Measurements from ENCODE around the gene HLX.

The HLX gene, protein sequence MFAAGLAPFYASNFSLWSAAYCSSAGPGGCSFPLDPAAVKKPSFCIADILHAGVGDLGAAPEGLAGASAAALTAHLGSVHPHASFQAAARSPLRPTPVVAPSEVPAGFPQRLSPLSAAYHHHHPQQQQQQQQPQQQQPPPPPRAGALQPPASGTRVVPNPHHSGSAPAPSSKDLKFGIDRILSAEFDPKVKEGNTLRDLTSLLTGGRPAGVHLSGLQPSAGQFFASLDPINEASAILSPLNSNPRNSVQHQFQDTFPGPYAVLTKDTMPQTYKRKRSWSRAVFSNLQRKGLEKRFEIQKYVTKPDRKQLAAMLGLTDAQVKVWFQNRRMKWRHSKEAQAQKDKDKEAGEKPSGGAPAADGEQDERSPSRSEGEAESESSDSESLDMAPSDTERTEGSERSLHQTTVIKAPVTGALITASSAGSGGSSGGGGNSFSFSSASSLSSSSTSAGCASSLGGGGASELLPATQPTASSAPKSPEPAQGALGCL

DNA sequence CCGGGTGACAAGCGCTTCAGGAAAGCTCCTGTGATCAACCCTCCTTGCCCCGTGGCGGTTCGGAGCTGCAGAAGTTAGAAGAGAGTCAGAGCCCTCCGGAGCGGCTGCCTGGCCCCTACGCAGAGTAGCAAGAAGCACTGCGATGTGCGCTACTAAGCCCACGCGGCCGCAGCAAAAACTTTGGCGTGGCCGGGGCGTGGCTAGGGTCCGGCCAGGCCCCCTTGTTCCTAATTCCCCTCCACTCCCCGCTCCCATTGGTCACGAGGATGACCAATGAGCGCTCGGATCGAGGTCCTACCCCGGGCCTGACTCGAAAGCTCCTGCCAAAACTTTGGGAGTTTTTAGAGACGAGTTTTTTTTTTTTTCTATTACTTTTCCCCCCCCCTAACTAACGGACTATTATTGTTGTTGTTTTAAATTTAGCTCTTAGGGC is at the start of gene HLX:
TSS of gene HLX (plus strand) at position 368 of the 433 bp plus-strand sequence. CDS start 415 bp downstream, outside the sequence.
- no peak for DNase-seq

DNA sequence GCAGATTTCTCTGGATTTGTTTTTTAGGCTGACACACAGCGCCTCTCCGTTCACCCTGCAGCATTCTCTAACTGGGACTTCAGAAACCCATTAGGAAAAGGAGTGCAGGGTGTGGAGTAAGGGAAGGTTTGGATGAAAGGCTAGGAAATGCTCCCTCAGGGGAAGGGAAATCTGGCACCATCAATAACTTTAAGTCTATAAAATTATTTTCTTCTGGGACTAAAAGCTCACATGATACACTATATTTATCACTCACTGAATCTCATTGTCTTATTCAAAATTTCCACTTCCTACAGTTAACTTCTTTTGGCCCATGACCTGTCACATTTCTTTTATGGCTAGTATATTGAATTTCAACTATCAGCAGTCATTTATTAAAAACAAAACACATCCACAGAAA is 45.8 kb upstream of the HLX start:
- no peak for DNase-seq

DNA sequence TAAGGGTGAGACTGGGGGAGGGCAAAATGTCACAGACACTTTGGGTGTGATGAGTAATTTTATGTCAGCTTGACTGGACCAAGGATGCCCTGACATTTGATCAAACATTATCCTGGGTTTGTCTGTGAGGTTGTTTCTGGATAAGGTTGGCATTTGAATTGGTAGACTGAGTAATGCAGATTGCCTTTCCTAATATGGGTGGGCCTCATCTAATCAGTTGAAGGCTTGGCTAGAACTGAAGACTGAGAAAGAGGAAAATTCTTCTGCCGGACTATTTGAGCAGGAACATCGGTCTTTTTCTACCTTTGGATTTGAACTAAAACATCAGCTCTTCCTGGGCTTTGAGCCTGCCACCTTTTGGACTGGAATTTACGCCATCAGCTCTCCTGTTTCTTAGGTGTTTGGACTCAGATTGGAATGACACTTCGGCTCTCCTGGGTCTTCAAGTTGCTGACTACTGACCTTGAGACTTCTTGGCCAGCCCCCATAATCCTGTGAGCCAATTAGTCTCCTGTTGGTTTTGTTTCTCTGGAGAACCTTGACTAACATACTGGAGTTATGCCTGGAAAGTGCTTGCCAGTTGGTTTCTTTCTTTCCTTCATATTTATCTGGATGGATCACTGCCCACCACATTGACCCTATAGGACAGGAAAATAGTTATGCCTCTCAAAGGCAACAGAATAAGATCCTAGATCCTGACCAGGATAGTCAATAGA is 44.9 kb upstream of the HLX start:
- no peak for DNase-seq

DNA sequence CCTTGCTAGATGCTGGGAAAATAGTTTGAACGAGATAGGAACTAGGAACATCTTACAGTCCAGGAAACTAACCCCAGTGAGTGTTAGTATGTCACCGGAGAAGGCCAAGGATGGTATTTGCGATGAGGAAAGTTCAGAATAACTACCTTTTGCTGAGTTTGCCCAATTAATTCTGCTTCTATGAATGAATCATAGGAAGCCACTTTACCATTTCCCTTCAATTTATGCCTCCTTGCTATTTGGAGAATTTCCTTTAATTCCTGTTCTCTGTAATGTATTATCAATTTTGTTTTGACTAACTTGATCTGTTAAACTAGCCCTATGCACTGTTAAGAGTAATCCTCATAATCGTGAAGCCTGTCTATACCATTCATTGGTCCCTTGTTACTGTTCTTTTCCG is 40.7 kb upstream of the HLX start:
- DNase-seq: no peak

DNA sequence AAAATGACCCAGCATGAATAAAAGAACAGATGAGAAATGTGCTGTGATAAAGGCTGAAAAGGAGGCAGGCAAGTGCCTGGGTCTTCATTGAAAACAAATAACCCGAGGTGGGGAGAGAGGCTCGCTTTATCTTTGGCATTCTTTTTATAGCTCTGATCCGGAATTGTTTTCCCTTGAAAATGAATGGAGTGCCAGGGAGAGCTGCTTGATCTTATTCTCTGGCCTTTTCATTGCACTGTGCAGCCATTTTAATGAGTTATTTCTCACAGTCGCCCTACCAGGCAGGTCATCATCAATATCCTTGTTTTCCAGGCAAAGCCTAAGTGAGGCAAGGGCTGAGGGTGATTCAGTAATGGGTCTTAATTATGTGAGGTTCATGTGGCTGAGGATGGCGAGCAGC is 39.8 kb upstream of the HLX start:
- DNase-seq: no peak

DNA sequence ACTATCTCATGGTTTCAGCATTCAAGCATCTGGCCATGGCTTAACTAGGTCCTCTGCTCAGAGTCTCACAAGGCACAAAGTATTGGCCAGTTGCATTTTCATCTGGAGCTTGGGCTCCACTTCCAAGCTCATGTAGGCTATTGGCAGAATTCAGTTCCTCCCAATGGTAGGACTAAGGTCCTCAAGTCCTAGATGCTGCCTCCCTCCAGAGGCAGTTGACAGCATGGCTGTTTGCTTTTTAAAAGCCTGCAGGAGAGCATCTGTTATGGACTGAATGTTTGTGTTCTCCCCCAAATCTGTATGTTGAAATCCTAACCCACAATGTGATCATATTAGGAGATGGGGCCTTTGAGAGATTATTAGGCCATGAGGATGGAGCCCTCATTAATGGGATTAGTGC is 38.0 kb upstream of the HLX start:
- no peak for DNase-seq

DNA sequence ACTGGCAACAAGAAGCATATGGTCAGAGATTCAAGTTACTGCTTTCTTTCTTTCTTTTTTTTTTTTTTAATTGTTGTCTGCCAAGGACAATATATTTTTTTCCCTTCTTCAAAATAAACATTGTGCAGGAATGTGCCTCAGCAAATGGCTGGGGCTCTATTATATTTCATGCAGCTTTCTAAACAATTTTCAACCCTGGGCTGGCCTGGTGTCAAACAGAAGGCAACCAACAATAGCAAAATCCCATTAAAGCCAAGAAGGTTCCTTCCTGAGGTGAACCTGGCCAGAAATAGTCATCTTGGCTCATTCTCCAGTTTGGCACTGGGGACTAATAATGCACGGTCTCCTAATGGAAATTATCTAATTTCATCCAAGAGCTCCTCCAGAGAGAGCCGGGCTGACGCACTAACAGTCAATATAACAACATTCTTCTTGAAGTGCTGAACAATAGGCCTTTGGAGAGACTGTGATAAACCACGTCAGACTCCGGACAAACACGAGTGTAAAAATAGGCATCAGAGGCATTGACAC is 35.7 kb upstream of the HLX start:
- no peak for DNase-seq

DNA sequence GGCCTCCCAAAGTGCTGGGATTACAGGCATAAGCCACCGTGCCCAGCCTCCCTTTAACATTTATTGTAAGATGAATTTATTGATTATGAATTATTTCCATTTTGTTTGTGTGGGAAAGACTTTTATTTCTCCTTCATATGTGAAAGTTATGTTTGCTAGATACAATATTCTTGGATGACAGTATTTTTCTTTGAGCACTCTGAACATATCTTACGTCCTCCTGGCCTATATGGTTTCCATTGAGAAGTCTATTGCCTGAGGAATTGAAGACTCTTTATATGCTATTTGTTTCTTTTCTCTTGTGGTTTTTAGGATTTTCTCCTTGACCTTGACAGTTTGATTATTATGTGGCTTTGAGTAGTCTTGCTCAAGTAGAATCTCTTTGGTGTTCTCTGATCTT is 26.8 kb upstream of the HLX start:
- DNase-seq: no peak

DNA sequence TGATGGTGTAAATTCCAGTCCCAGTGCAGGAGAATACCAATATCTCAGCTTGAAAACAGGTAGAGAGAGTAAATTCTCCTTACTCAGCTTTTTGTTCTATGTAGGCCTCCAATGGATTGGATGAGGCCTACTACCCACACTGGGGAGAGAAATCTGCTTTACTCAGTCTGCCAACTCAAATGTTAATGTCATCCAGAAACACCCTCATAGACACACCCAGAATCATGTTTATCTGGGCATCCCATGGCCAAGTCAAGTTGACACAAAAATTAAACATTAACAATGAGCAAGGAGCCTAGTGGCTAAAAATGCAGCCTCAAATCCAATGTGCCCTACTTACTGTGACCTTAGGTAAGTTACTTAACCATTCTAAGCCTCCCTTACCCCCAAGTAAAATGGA is 6.9 kb upstream of the HLX start:
- DNase-seq: no peak

DNA sequence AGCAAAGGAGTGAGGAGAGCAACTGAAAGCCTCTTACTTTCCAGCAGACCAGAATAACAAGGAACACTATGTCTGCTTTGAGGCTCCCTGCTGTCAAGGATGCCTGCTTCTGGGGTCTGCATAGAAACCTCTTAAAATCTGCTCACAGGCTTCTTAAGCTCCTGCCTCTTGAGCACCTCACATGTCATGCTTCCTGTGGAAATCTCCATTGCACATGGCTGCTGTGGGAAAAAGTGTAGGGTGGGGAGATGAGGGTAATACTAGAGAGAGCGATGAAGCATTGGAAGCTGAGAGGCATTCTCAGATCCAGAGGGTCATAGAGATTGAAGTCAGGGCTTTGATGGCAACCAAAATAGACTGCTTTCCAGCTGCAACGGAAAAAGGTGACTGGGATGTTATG is 6.2 kb upstream of the HLX start:
- DNase-seq: no peak

DNA sequence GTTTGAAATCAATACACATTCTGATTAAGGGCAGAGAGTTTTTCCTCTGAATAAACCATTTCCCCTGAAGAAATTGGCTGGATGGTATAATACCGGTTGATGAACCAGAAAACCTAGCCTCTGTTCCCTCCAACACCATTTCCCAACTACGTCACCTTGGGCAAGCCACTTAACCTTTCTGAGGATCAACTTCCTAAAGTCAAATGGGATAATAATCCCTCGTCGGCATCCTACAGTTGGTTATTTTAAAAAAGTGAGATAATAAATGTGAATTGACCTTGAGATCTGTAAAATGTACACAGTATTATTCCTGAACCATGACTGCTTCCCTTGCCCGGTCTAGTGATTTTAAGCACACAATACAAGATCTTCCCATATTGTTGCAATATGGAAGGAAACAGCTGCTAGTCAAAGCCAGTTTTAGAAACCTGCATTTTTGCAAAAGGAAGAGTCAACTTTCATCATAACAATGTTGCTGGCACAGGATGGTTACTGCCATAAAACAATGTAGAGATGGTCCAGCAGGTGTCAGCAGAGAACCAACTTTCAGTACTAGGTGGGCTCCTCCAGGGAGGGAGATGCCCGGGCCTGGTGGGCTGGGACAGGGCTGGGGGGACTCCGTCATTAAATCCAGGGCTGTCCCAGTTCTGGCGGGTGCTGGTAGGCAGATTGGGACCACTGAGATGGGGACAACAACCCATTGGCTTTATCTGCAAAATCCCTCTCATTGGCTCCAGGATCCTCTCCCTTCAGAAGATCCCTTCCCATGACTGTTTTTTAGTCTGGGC is 5.2 kb upstream of the HLX start:
- DNase-seq: no peak

DNA sequence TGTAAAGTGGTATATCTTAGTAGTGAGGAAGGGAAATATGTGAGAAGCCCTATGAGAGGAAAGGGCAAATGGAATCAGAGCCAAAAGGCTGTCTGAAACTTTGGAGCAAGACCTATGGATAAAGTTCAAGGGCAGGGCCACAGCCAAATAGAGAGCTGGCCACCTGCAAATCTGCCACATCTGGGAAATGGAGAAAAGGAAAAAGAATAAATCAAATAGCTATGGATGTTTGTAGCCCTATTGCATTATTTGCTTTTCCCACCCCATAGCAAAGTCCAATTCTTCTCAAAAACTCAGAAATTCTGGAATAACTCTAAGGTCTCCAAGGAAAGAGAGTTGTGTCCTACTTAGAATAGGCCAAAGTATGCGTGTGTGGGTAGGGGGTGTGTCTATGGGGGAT is 4.0 kb upstream of the HLX start:
- DNase-seq: no peak

DNA sequence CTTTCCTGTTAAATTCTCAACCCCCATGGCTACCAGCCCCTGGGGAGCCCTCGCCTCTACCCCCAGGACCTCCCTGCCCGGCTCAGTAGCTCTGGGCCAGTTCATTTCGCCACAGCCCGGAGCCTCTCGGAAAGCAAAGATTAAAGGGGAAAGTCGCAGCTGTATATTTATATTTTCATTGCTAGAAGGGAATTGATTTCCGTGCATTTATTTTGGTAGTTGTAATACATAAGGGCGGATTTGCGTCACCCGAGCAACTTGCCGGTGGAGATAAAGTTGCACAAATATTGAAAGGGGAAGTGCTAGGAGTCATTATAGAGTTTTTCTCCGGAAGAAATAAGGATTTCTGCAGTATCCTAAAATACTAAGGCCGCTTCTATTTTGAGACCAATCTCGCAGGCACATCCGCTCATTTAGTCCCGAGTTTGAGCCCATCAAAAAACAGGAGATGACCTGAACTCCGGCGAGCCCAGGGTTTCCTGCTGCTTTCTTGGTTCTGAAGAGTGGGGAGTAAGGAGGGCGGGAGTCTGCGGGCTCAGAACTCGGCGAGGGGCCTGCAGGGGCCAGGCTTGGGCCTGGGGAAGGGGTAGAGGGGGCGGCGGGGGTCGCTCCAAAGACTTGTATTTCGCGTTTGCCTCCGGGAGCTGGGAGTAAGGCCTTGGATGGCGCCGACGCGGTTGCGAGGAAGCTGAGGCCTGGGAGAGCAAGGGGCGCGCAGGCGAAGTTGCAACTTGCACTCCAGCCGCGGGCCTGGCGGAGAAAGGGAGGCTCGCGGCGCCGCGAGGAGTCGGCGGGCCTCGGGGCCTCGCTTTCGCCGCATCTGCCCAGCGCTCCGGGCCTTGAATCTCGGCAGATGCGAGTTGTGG is 2.5 kb upstream of the HLX start:
- DNase-seq: no peak

DNA sequence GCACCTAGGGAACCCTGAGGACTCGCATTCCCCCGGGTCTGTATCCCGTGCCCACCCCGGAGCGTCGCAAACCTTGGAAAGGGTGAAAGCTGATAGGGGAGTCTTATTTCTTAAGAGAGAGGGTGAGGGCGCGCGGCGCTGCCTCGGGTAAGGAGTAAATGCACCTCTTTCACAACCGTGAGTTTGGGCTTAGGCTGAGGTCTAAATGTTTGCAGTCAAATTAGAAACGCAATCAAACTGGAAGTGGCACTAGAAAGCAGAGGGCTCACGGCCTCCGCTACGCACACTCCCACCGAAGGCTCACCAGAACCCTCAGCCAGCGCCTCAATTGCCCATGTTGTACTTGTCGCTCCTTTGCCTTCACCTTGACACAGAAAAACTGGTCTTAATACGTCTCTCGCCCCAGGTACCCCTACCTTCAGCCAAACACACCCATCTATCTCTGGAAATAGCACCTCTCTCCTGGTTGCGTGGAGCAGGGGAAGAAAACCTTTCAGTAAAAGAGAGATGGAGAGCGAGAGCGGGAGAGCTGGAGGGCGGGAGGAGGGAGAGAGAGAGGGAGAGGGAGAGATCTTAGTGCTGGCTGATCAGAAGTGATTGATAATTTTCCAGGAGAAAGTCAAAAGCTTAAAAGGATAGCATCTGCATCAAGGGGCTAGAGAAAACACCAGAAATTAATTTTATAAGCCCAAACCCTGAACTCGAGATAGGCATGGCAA is 1.7 kb upstream of the HLX start:
- no peak for DNase-seq

DNA sequence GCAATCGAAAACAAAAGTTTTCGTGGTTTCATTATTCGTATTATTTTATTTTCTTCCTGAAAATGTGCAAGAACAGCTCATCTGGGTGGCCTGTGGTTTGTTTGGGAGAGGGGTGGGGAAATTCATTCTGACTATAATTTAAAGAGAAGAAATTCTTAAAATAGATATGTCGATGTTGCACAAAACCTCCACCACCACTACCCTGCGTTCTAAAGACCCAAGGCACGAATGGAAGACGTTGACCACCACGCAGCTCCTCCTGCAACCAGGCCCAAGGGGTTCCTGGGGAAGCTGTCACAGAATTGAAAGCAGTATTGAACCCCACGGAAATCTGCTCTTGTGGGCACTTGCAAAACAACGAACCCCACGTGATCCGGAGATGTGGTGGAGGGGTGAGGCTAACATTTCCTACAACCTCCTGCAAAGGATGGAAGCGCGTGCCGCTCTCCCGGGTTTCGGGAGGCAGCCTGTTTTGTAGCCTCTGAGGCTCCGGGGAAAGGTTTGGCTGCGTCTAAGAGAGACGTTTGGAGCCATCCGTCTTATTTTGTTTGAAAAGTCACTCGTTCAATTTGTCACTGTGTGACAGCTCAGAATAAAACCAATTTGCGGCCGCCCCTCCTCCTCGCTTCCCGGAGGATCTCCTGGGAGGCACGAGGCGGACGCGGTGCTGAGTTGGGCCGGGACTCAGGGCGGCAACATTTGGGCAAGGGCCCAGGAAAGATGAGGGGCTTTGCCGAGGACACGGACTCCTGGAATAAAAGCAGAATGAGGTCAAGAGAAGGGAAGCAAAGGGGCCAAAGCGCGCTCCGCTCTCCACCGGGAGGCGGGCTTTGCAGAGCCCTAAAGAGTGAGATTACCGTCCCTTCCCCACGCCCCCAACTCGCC is 810 bp upstream of the HLX start:
- no peak for DNase-seq

DNA sequence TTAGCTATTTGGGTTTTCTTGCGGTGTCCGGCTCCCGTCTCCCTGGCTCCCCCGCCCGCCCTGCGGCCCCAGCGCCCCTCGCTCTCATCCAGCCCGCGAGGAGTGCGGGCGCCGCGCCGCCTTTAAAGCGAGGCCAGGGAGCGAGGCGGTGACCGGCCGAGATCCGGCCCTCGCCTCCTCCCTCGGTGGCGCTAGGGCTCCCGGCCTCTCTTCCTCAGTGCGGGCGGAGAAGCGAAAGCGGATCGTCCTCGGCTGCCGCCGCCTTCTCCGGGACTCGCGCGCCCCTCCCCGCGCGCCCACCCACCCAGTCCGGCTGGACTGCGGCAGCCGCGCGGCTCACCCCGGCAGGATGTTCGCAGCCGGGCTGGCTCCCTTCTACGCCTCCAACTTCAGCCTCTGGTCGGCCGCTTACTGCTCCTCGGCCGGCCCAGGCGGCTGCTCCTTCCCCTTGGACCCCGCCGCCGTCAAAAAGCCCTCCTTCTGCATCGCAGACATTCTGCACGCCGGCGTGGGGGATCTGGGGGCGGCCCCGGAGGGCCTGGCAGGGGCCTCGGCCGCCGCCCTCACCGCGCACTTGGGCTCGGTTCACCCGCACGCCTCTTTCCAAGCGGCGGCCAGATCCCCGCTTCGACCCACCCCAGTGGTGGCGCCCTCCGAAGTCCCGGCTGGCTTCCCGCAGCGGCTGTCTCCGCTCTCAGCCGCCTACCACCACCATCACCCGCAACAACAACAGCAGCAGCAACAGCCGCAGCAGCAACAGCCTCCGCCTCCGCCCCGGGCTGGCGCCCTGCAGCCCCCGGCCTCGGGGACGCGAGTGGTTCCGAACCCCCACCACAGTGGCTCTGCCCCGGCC is 492 bp downstream of the HLX start:
- no peak for DNase-seq

DNA sequence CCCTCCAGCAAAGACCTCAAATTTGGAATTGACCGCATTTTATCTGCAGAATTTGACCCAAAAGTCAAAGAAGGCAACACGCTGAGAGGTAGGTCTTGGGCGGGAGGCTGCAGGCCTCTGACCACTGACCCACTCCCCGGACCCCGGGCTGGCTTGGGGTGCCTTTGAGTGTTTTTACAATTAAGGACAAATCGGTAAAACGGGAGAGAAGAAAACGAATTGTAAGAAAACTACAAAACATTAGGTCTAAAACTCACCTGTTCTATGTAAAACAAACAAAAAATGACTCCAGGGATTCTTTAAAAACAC is 1.1 kb downstream of the HLX start:
- no peak for DNase-seq

DNA sequence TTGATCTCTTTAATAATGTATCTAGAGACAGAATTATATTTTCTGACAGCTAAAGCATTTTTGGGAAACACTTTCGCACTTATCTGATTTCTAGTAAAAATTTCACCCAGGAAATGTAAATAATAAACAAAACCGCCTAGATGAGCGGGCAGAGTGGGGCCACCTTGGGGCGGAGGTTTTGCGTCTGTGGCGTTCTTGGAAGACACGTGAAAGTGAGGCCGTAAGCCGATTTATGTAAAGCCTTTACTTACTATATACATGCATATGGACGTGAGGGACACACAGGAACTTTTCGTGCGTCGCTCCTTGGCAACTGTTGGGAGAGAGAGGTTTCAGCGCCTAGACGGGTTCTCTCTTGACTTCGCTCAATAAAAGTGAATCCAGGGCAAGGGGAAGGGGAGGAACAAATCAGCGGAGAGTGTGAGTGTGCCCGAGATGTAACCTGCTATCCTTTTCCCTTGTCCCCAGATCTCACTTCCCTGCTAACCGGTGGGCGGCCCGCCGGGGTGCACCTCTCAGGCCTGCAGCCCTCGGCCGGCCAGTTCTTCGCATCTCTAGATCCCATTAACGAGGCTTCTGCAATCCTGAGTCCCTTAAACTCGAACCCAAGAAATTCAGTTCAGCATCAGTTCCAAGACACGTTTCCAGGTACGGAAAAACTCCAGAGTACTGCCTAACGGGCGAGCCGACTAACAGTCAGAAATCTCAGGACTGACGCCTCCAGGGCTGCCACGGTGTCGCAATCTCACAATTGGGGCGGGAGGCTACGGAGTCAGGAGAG is 1.7 kb downstream of the HLX start:
- DNase-seq: no peak
